T47D (cell line): ENCODE measurements around the gene RIIAD1.
"Not testable (repeated sequence)": the region's sequence is repeated elsewhere in the genome, so short reads cannot be mapped to it uniquely, and the experiment has no call there.

Source experiments
- DNase-seq, 2 experiments: peaks; one replicate each; pipeline versions ENCODE4 v3.0.0 to v3.0.0-alpha.2; 2011 to 2012; ENCODE audit warnings: low read depth in 1 of 2, low spot score in 1 of 2
- JUND ChIP-seq: IDR thresholded peaks from 2 replicates; pipeline ENCODE4 v1.6.1; 2012; ENCODE audit warnings: low read depth
- in situ Hi-C: cut with HindIII; loops from 2 replicates; pipeline ENCODE4 v1.10.0; 2016; ENCODE audit warnings: low sequenced_read_pairs, low pct_unique_long_range_greater_than_20kb

RIIAD1 gene

GRCh38 chr1:151728151-151729054 lies 7.1 kb downstream of the RIIAD1 start:
- DNase-seq: peak in 1 of 2 experiments; percentile 0
- no peak for TF ChIP-seq JUND
- in situ Hi-C loops: no loop called here

GRCh38 chr1:151729157-151729965 lies 8.0 kb downstream of the RIIAD1 start:
- DNase-seq: no peak
- no peak for TF ChIP-seq JUND
- in situ Hi-C loops: no loop called here

- in situ Hi-C loops: no loop called here
- DNase-seq: no peak
- no peak for TF ChIP-seq JUND
These were observed 8.6 kb downstream of the RIIAD1 start for GRCh38 chr1:151729966-151730291.

GRCh38 chr1:151733126-151733525 lies 11.8 kb downstream of the RIIAD1 start:
- in situ Hi-C loops: no loop called here
- DNase-seq: peak in 1 of 2 experiments; percentile 74
- TF ChIP-seq JUND: no peak

- in situ Hi-C loops, DNase-seq: not testable (repeated sequence)
These were observed 12.7 kb downstream of the RIIAD1 start for GRCh38 chr1:151733995-151734394.

GRCh38 chr1:151737026-151737425 lies 15.7 kb downstream of the RIIAD1 start:
- no peak for DNase-seq
- TF ChIP-seq JUND: no peak
- in situ Hi-C loops: no loop called here

DNA sequence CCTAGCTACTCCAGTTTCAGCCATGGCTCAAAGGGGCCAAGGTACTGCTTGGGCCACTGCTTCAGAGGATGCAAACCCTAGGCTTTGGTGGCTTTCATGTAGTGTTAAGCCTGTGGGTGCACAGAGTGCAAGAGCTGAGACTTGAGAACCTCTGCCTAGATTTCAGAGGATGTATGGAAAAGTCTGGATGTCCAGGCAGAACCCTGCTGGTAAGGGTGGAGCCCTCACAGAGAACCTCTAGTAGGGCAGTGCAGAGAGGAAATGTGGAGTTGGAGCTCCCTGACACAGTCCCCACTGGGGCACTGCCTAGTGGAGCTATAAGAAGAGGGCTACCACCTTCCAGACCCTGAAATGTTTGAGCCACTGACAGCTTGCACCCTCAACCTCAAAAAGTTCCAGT lies 16.2 kb downstream of the RIIAD1 start:
- in situ Hi-C loops: no loop called here
- TF ChIP-seq JUND: no peak
- DNase-seq: no peak

GRCh38 chr1:151739590-151740355 lies 18.5 kb downstream of the RIIAD1 start:
- no peak; the same call in 1 of the 2 replicates for TF ChIP-seq JUND
- DNase-seq: peak; percentile 89 to 97
- in situ Hi-C loops: no loop called here

GRCh38 chr1:151741516-151741915 lies 20.2 kb downstream of the RIIAD1 start:
- TF ChIP-seq JUND: no peak
- in situ Hi-C loops: no loop called here
- no peak for DNase-seq

- in situ Hi-C loops: no loop called here
- TF ChIP-seq JUND: no peak
- DNase-seq: no peak
These were observed 35.0 kb downstream of the RIIAD1 start for GRCh38 chr1:151756291-151756690.

- TF ChIP-seq JUND: no peak
- in situ Hi-C loops: no loop called here
- no peak for DNase-seq
These were observed 37.9 kb downstream of the RIIAD1 start for GRCh38 chr1:151759241-151759640.

DNA sequence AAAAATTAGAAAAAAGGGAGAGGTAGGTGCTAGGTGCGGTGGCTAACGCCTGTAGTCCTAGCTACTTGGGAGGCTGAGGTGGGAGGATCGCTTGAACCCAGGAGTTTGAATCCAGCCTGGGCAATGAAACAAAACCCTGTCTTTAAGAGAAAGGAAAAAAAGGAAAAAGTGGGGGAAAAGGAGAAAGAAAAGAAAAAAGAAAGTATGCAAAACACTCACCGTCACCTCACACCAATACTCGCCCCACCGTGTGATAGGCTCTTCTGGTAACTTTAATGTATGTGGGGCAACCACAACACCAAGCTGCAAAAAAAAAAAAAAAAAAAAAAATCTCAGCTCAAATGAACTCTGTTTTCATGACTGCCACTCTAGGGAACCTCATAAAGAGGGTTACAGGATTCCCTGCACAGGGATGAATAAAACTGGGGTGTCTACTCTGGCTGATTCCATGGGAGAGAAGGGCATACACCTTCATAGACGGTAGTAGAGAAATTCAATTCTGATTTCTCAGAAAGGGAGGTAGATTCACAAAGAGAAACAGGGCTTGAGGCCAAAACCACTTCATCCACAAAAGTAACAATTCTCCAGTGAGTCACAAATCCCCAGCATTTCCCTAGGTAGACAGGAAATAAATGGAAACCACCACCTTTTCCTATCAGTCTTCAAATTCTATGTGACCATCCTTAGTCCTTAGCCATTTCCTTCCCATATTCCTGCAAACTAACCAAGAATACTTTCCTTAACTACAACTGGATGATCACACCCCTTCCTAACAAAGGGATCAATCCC lies 39.5 kb downstream of the RIIAD1 start:
- DNase-seq: no peak
- TF ChIP-seq JUND: no peak
- in situ Hi-C loops: no loop called here
